ENCODE measurements around the gene HS3ST3A1. TPM values are rescaled to one million over a fixed set of nuclear protein-coding genes. Genes with fewer than 3 reads are reported as not detected.

Gene HS3ST3A1
- total and polyA plus RNA-seq, 2 of the 8 experiments (the other 6 are each of a cell fraction or from before 2014, with no cell fraction given), result 5.4 to 5.7 TPM

DNA sequence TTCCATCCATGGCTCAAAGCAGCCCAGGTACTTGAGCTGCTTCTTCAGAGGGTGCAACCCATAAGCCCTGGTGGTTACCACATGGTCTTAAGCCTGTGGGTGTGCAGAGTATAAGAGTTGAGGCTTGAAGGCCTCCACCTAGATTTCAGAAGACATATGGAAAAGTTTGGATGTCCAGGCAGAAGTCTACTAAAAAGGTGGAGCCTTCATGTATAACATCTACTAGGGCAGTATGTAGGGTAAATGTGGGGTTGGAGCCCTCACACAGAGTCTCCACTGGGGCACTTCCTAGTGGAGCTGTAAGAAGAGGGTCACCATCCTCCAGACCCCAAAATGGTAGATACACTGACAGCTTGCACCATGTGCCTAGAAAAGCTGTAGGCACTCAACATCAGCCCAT is 120.9 kb downstream of the HS3ST3A1 start (continued):
- TF ChIP-seq RXRA (IDR thresholded peaks at IDR 0.05; ENCODE audit: insufficient read depth, low read depth, low read length) (no peak), SP2 (IDR thresholded peaks at IDR 0.05; ENCODE audit: low read length) (no peak), HDAC6 (IDR thresholded peaks at IDR 0.05; ENCODE audit: low read depth, low read length) (no peak), SIN3A (conservative IDR thresholded peaks at IDR 0.05 in 1 of 2, IDR thresholded peaks at IDR 0.05 in 1 of 2; ENCODE audit: low read depth in 1 of 2, low read length in 2 of 2) (no peak), BRCA1 (IDR thresholded peaks at IDR 0.05; ENCODE audit: low read depth, low read length) (no peak), POLR2AphosphoS5 (IDR thresholded peaks at IDR 0.05; ENCODE audit: low read depth, low read length) (no peak), GTF2F1 (IDR thresholded peaks at IDR 0.05; ENCODE audit: borderline replicate concordance, low read depth, low read length) (no peak), FOSL1 (IDR thresholded peaks at IDR 0.05; ENCODE audit: insufficient read depth, low read depth, low read length) (no peak)
